BLaER1 treated with 17β-estradiol and CSF1 and Interleukin-3, amounts not matched to agents 10 nM and 100 nM (cell line): ENCODE data around the gene RPLP2.

ENCODE experiments used
- H3K27ac ChIP-seq, 11 experiments: shearing (Covaris generic); formaldehyde crosslinking; 2 replicates each; pipeline ENCODE4 v1.8.1; 2022
- H3K27me3 ChIP-seq, 11 experiments: shearing (Covaris generic); formaldehyde crosslinking; 2 replicates each; pipeline ENCODE4 v1.8.1; 2022
- H3K36me3 ChIP-seq, 11 experiments: shearing (Covaris generic); formaldehyde crosslinking; 2 replicates each; pipeline ENCODE4 v1.8.1; 2022
- H3K4me1 ChIP-seq, 10 experiments: shearing (Covaris generic); formaldehyde crosslinking; 2 replicates each; pipeline ENCODE4 v1.8.1; 2022
- H3K4me2 ChIP-seq, 11 experiments: shearing (Covaris generic); formaldehyde crosslinking; 2 replicates each; pipeline ENCODE4 v1.8.1; 2022
- H3K4me3 ChIP-seq, 10 experiments: shearing (Covaris generic); formaldehyde crosslinking; 2 replicates each; pipeline ENCODE4 v1.8.1; 2022
- H3K9ac ChIP-seq, 11 experiments: shearing (Covaris generic); formaldehyde crosslinking; 2 replicates each; pipeline ENCODE4 v1.8.1; 2022
- H3K9me3 ChIP-seq, 11 experiments: shearing (Covaris generic); formaldehyde crosslinking; replicated peaks in 1 of 11; 2 replicates each; pipeline ENCODE4 v1.8.1; 2022
- H4K20me1 ChIP-seq, 11 experiments: shearing (Covaris generic); formaldehyde crosslinking; 2 replicates each; pipeline ENCODE4 v1.8.1; 2022
- Cebpa-rat ChIP-seq, 11 experiments: shearing (Covaris generic); IDR thresholded peaks; 2 replicates each; pipeline ENCODE4 v1.8.1; 2022

The RPLP2 gene

GRCh38 chr11:820655-821511 is 11.1 kb downstream of the RPLP2 start:
- peaks cover 31 to 90% (median 49%) of the 10 kb centered on the region in 11 experiments; a peak in 20 of 22 replicates for H4K20me1 ChIP-seq
- H3K4me1 ChIP-seq, result peaks cover 35 to 64% (median 54%) of the 10 kb centered on the region in 10 experiments
- H3K9ac ChIP-seq, result peak overlapping the region; percentile 93 to 97 (median 96)
- peak overlapping the region; percentile 91 to 100 (median 98) for H3K4me2 ChIP-seq
- H3K36me3 ChIP-seq, result peaks cover 24 to 54% (median 36%) of the 10 kb centered on the region in 11 experiments
- peak overlapping the region; percentile 81 to 95 (median 86) for H3K4me3 ChIP-seq
- TF ChIP-seq Cebpa-rat (IDR thresholded peaks at IDR 0.05), result peak in 1 of 11 experiments; percentile 40; a peak in 2 of 22 replicates
- H3K27ac ChIP-seq, result peak overlapping the region; percentile 83 to 96 (median 93); a peak in 21 of 22 replicates
- peaks cover 8 to 17% (median 12%) of the 10 kb centered on the region in 11 experiments; a peak in 21 of 22 replicates for H3K27me3 ChIP-seq
- no peaks in the 10 kb centered on the region for H3K9me3 ChIP-seq

- Histone ChIP-seq H3K4me3 (peak overlapping the region in 9 of 10 experiments; percentile 81 to 95 (median 84); a peak in 18 of 20 replicates), H3K4me2 (peak overlapping the region; percentile 91 to 100 (median 98)), H4K20me1 (peaks cover 28 to 89% (median 50%) of the 10 kb centered on the region in 11 experiments; a peak in 20 of 22 replicates), H3K9ac (peak overlapping the region; percentile 93 to 97 (median 96)), H3K27ac (peak overlapping the region; percentile 8 to 96 (median 93); a peak in 21 of 22 replicates), H3K4me1 (peaks cover 40 to 73% (median 62%) of the 10 kb centered on the region in 10 experiments), H3K36me3 (peaks cover 21 to 48% (median 35%) of the 10 kb centered on the region in 11 experiments), H3K9me3 (no peaks in the 10 kb centered on the region), H3K27me3 (peaks cover 16 to 26% (median 21%) of the 10 kb centered on the region in 11 experiments)
- peak in 1 of 11 experiments; percentile 49; a peak in 2 of 22 replicates for TF ChIP-seq Cebpa-rat (IDR thresholded peaks at IDR 0.05)
Measured at GRCh38 chr11:821512-822371, 12.0 kb downstream of the RPLP2 start.

GRCh38 chr11:823441-824291 is 13.9 kb downstream of the RPLP2 start:
- Histone ChIP-seq H3K9ac (0 out of 22 replicates have a peak overlapping the region, but pooled peaks of 1 of the 11 experiments have one; percentile 97), H4K20me1 (peaks cover 31 to 93% (median 60%) of the 10 kb centered on the region in 11 experiments; a peak in 20 of 22 replicates), H3K9me3 (no peaks in the 10 kb centered on the region), H3K27me3 (peaks cover 35 to 45% (median 40%) of the 10 kb centered on the region in 11 experiments), H3K4me2 (peak overlapping the region in 5 of 11 experiments; percentile 28 to 100 (median 97); a peak in 4 of 22 replicates), H3K4me1 (peaks cover 54 to 91% (median 79%) of the 10 kb centered on the region in 10 experiments), H3K4me3 (no peak overlapping the region), H3K36me3 (peaks cover 21 to 48% (median 35%) of the 10 kb centered on the region in 11 experiments), H3K27ac (peak overlapping the region in 2 of 11 experiments; percentile 5 to 93; a peak in 1 of 22 replicates)
- no peak for TF ChIP-seq Cebpa-rat (IDR thresholded peaks at IDR 0.05)

- peak overlapping the region in 7 of 11 experiments; percentile 8 to 100 (median 24); a peak in 7 of 22 replicates for H3K4me2 ChIP-seq
- H3K4me1 ChIP-seq, result peaks cover 57 to 93% (median 81%) of the 10 kb centered on the region in 10 experiments
- H3K27ac ChIP-seq, result no peak overlapping the region
- no peaks in the 10 kb centered on the region for H3K9me3 ChIP-seq
- H3K36me3 ChIP-seq, result peaks cover 21 to 48% (median 35%) of the 10 kb centered on the region in 11 experiments
- no peak overlapping the region for H3K9ac ChIP-seq
- H4K20me1 ChIP-seq, result peaks cover 31 to 97% (median 67%) of the 10 kb centered on the region in 11 experiments; a peak in 20 of 22 replicates
- H3K27me3 ChIP-seq, result peaks cover 43 to 52% (median 47%) of the 10 kb centered on the region in 11 experiments
- TF ChIP-seq Cebpa-rat (IDR thresholded peaks at IDR 0.05), result no peak
- H3K4me3 ChIP-seq, result no peak overlapping the region
Measured at GRCh38 chr11:824292-824880, 14.6 kb downstream of the RPLP2 start.

- no peak overlapping the region for H3K9ac ChIP-seq
- H3K36me3 ChIP-seq, result peaks cover 21 to 48% (median 35%) of the 10 kb centered on the region in 11 experiments
- peaks cover 31 to 97% (median 71%) of the 10 kb centered on the region in 11 experiments; a peak in 20 of 22 replicates for H4K20me1 ChIP-seq
- peak overlapping the region in 9 of 11 experiments; percentile 95 to 100 (median 100); a peak in 14 of 22 replicates for H3K4me2 ChIP-seq
- TF ChIP-seq Cebpa-rat (IDR thresholded peaks at IDR 0.05), result no peak
- H3K27ac ChIP-seq, result no peak overlapping the region
- H3K4me3 ChIP-seq, result no peak overlapping the region
- peaks cover 48 to 58% (median 53%) of the 10 kb centered on the region in 11 experiments for H3K27me3 ChIP-seq
- no peaks in the 10 kb centered on the region for H3K9me3 ChIP-seq
- H3K4me1 ChIP-seq, result peaks cover 63 to 99% (median 87%) of the 10 kb centered on the region in 10 experiments
Measured at GRCh38 chr11:824942-825341, 15.2 kb downstream of the RPLP2 start.

- no peak for TF ChIP-seq Cebpa-rat (IDR thresholded peaks at IDR 0.05)
- Histone ChIP-seq H3K4me1 (peaks cover 65 to 100% (median 89%) of the 10 kb centered on the region in 10 experiments), H3K9ac (peak overlapping the region in 5 of 11 experiments; percentile 17 to 68 (median 27); a peak in 4 of 22 replicates)
Measured at GRCh38 chr11:825366-826226, 15.8 kb downstream of the RPLP2 start.

More at GRCh38 chr11:825366-826226, 15.8 kb downstream of the RPLP2 start:
- no peak overlapping the region; a peak in 1 of 20 replicates for H3K4me3 ChIP-seq
- H3K36me3 ChIP-seq, result peaks cover 21 to 48% (median 35%) of the 10 kb centered on the region in 11 experiments
- H3K4me2 ChIP-seq, result peak overlapping the region; percentile 1 to 100 (median 100); a peak in 19 of 22 replicates
- H4K20me1 ChIP-seq, result peaks cover 25 to 97% (median 71%) of the 10 kb centered on the region in 11 experiments; a peak in 20 of 22 replicates
- no peaks in the 10 kb centered on the region for H3K9me3 ChIP-seq
- H3K27ac ChIP-seq, result no peak overlapping the region
- H3K27me3 ChIP-seq, result peaks cover 55 to 65% (median 59%) of the 10 kb centered on the region in 11 experiments
